K562 (cell line): ENCODE data around the gene SLC39A13. TPM values are rescaled to one million over a fixed set of nuclear protein-coding genes. Genes with fewer than 3 reads are reported as not detected.

Experiments
- ATAC-seq: fragments of 200-7000 bp; cut with Tn5 transposase; 3 replicates; pipeline ENCODE4 v1.9.1; 2020; ENCODE audit warnings: moderate library complexity
- BruUV-seq: library from RNA; stranded (reverse); fragments of 400-500 nt; replicated peaks from 2 replicates; lab custom pipeline; 2021; lab: Mats Ljungman, UMichigan
- CTCF ChIA-PET: fragments of 300-600 bp; formaldehyde crosslinking; extraction: SDS; loops from one replicate; lab custom pipeline; 2021; ENCODE audit warnings: low intra/inter-chr PET ratio; lab: Yijun Ruan, JAX
- POLR2A ChIA-PET: fragments of 300-600, 350-650 bp; sonication (Branson Sonifier 250); formaldehyde crosslinking; extraction: SDS; loops from one replicate; lab custom pipeline; 2021; ENCODE audit warnings: antibody characterized with exemption, inconsistent platforms; lab: Yijun Ruan, JAX
- DNase-seq, 4 experiments: peaks; one replicate each; pipeline versions ENCODE4 v3.0.0 to v3.0.0-alpha.2; 2011 to 2018; ENCODE audit warnings: low spot score in 3 of 4, mixed read lengths in 3 of 4; ENCODE audit errors: extremely low read depth in 1 of 4
- FAIRE-seq: peaks from 2 replicates; lab custom pipeline; 2011; peaks lifted over from hg19 to GRCh38; lab: Jason Lieb, UNC
- H2AFZ ChIP-seq: 2 replicates; pipeline ENCODE4 v1.6.0; 2011; ENCODE audit warnings: low read depth, low read length, control low read depth, inconsistent platforms
- H3K27ac ChIP-seq: fragments of 200-600 bp; 3 replicates; pipeline ENCODE4 v1.8.0; 2011; ENCODE audit warnings: low read depth, mild to moderate bottlenecking, control low read depth, inconsistent platforms, low read length, moderate library complexity, mixed read lengths; ENCODE audit errors: extremely low read depth
- H3K27me3 ChIP-seq, 2 experiments: fragments of 300-600 bp in 1 of 2; 2 replicates in 1 of 2; 3 replicates in 1 of 2; pipeline versions ENCODE4 v1.6.0 to v1.8.0; 2011; ENCODE audit warnings: inconsistent platforms in 2 of 2, low read length in 2 of 2, mild to moderate bottlenecking in 1 of 2, mixed read lengths in 1 of 2, moderate library complexity in 1 of 2; ENCODE audit not compliant: control insufficient read depth in 2 of 2, insufficient read depth in 2 of 2
- H3K36me3 ChIP-seq: fragments of 300-600 bp; 3 replicates; pipeline ENCODE4 v1.8.0; 2011; ENCODE audit warnings: mild to moderate bottlenecking, low read length, inconsistent platforms; ENCODE audit not compliant: control insufficient read depth, insufficient read depth
- H3K4me1 ChIP-seq, 2 experiments: fragments of 200-600 bp in 1 of 2; replicated peaks in 1 of 2; 2 replicates in 1 of 2; 3 replicates in 1 of 2; pipeline versions ENCODE4 v1.5.1 to v1.8.0; 2011; ENCODE audit warnings: inconsistent platforms in 2 of 2, low read length in 2 of 2, mild to moderate bottlenecking in 1 of 2, mixed read lengths in 1 of 2, moderate library complexity in 1 of 2; ENCODE audit not compliant: control insufficient read depth in 2 of 2, insufficient read depth in 2 of 2
- H3K4me2 ChIP-seq: 2 replicates; pipeline ENCODE4 v1.6.1; 2011; ENCODE audit warnings: low read length, control low read depth, inconsistent platforms, mixed read lengths; ENCODE audit not compliant: insufficient read depth
- H3K4me3 ChIP-seq: fragments of 200-600 bp; sonication (generic), shearing (Covaris generic); 2 replicates; pipeline ENCODE4 v1.5.1; 2016; ENCODE audit warnings: control low read depth, inconsistent platforms
- H3K79me2 ChIP-seq: fragments of 200-600 bp; 3 replicates; pipeline ENCODE4 v1.8.0; 2011; ENCODE audit warnings: low read length, inconsistent platforms; ENCODE audit not compliant: control insufficient read depth, insufficient read depth
- H3K9ac ChIP-seq, 2 experiments: 2 replicates each; pipeline versions ENCODE4 v1.6.0 to v1.6.1; 2011; ENCODE audit warnings: low read depth in 2 of 2, low read length in 2 of 2, control low read depth in 1 of 2, inconsistent platforms in 1 of 2, mild to moderate bottlenecking in 1 of 2, mixed read lengths in 1 of 2; ENCODE audit not compliant: insufficient read depth in 1 of 2
- H3K9me1 ChIP-seq: one replicate; pipeline ENCODE4 v1.6.0; 2011; ENCODE audit warnings: inconsistent platforms, mild to moderate bottlenecking, low read length, moderate library complexity; ENCODE audit not compliant: control insufficient read depth, insufficient read depth
- H3K9me3 ChIP-seq: replicated peaks from 2 replicates; pipeline ENCODE4 v1.5.1; 2011; ENCODE audit warnings: low read depth, low read length, inconsistent platforms; ENCODE audit not compliant: control insufficient read depth, insufficient read depth
- H4K20me1 ChIP-seq: replicated peaks from 2 replicates; pipeline ENCODE4 v1.6.1; 2011; ENCODE audit warnings: low read length, inconsistent platforms, mixed read lengths; ENCODE audit not compliant: control insufficient read depth, insufficient read depth
- E2F3 ChIP-seq: fragments of 250-450 bp; sonication (Bioruptor Pico); IDR thresholded peaks from 2 replicates; pipeline ENCODE4 v1.4.0; 2020; ENCODE audit warnings: mild to moderate bottlenecking
- FOXK2 ChIP-seq, 2 experiments: fragments of 450-650 bp; IDR thresholded peaks in 1 of 2; conservative IDR thresholded peaks in 1 of 2; 2 replicates each; pipeline ENCODE4 v1.6.1; 2016; ENCODE audit warnings: low read depth in 2 of 2, mild to moderate bottlenecking in 1 of 2
- HDAC6 ChIP-seq: IDR thresholded peaks from 2 replicates; pipeline ENCODE4 v1.6.1; 2012; ENCODE audit warnings: low read depth, mild to moderate bottlenecking, control low read depth, inconsistent platforms, low read length, moderate library complexity
- HMG20A ChIP-seq: fragments of 450-650 bp; formaldehyde crosslinking; conservative IDR thresholded peaks from 2 replicates; pipeline ENCODE4 v1.4.0; 2020; ENCODE audit warnings: mild to moderate bottlenecking, mixed read lengths
- KAT2B ChIP-seq: IDR thresholded peaks from one replicate; pipeline ENCODE4 v1.6.1; 2012; ENCODE audit warnings: low read depth, mild to moderate bottlenecking, control low read depth, inconsistent platforms, low read length, moderate library complexity
- NCOA1 ChIP-seq: fragments of 450-650 bp; IDR thresholded peaks from 2 replicates; pipeline ENCODE4 v1.6.1; 2016; ENCODE audit warnings: low read depth
- NR4A1 ChIP-seq, 2 experiments: fragments of 250-450 bp in 1 of 2; fragments of 450-650 bp in 1 of 2; sonication (Bioruptor Pico) in 1 of 2; IDR thresholded peaks; 2 replicates each; pipeline versions ENCODE4 v1.4.0 to v1.6.1; 2016 to 2020; ENCODE audit warnings: mild to moderate bottlenecking in 2 of 2, missing compliant biosample characterization in 1 of 2, missing genetic modification characterization in 1 of 2, moderate library complexity in 1 of 2
- PTTG1 ChIP-seq: fragments of 450-650 bp; IDR thresholded peaks from 2 replicates; pipeline ENCODE4 v1.6.1; 2016; ENCODE audit warnings: low read depth, mild to moderate bottlenecking, missing genetic modification characterization, missing compliant biosample characterization
- ZC3H11A ChIP-seq: IDR thresholded peaks from 2 replicates; pipeline ENCODE4 v1.6.1; 2012; ENCODE audit warnings: low read depth, low read length, improper control_type of control experiment
- WGBS: fragments of 100-300 bp; shearing (Covaris generic); methylation state at CpG from one replicate; pipeline ENCODE4 v1.1.6; 2016; ENCODE audit warnings: low coverage, mixed read lengths; ENCODE audit not compliant: insufficient coverage; ENCODE audit errors: missing lambda C conversion rate; 5-methylcytosine and 5-hydroxymethylcytosine counted together
- in situ Hi-C: fragments of 300-500 bp; cut with MboI; formaldehyde crosslinking; loops from 4 replicates; pipeline ENCODE4 v1.15.0; 2018; ENCODE audit warnings: inconsistent platforms, mixed read lengths
- intact Hi-C: fragments of 100-400 bp; cut with micrococcal nuclease; formaldehyde crosslinking; loops from 2 replicates; pipeline ENCODE4 v1.14.2; 2022
- polyA plus RNA-seq, 8 experiments: library from polyadenylated mRNA; depleted of rRNA in 4 of 8; stranded (reverse) in 5 of 8; unstranded in 3 of 8; fragments of >200 nt; fragmentation: Nextera tagmentation in 2 of 8; fragmentation: Illumina TruSeq in 1 of 8; extraction: Ambion mirVana in 2 of 8; extraction: Trizol in 1 of 8; gene quantifications; 2 replicates each; pipeline versions ENCODE4 v1.2.1 to v1.2.3, GENCODE V29; 2011 to 2014; ENCODE audit warnings: inconsistent platforms in 1 of 8, missing spikeins in 1 of 8
- total RNA-seq, 7 experiments: library from RNA; depleted of rRNA in 6 of 7; stranded (reverse); fragments of >200 nt in 6 of 7; fragmentation: Illumina TruSeq in 2 of 7; extraction: Trizol in 2 of 7; gene quantifications; 2 replicates each; pipeline versions ENCODE4 v1.2.1 to v1.2.3, GENCODE V29; 2011 to 2021; ENCODE audit warnings: low replicate concordance in 1 of 7
- TF ChIP-seq, protein P1 (sequence below), 2 experiments: fragments of 200-800 bp in 1 of 2; sonication (Bioruptor generic) in 1 of 2; sonication (generic) in 1 of 2; formaldehyde crosslinking in 1 of 2; IDR thresholded peaks in 1 of 2; conservative IDR thresholded peaks in 1 of 2; 2 replicates each; pipeline versions ENCODE4 v1.5.0 to v1.6.1; 2016 to 2020; ENCODE audit warnings: missing compliant biosample characterization in 1 of 2, missing genetic modification characterization in 1 of 2, missing genetic modification reagents in 1 of 2
- TF ChIP-seq, protein P2 (sequence below): sonication (generic); formaldehyde crosslinking; IDR thresholded peaks from 2 replicates; pipeline ENCODE4 v1.5.0; 2020; ENCODE audit warnings: missing genetic modification reagents
- TF ChIP-seq, protein P3 (sequence below): sonication (generic); formaldehyde crosslinking; IDR thresholded peaks from 2 replicates; pipeline ENCODE4 v1.4.0; 2020; ENCODE audit warnings: mild to moderate bottlenecking, missing genetic modification reagents

Gene SLC39A13
- total and polyA plus RNA-seq, 9 of the 15 experiments (the other 6 are each of a cell fraction or from before 2014, with no cell fraction given): 0.17 to 15.9 (median 3.2) TPM

DNA sequence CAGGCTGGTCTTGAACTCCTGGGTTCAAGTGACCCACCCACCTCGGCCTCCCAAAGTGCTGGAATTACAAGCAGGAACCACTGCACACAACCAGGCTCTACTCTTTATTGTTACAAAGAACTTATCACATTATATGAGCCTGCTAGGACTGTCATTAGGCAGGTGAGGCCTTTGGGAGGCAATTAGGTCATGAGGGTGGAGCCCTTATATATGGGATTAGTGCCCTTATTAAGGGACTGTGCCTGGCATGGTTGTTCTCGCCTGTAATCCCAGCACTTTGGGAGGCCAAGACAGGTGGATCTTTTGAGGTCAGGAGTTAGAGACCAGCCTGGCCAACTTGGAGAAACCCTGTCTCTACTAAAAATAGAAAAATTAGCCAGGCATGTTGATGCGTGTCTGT, 28.3 kb downstream of the SLC39A13 start:
- Histone ChIP-seq H3K79me2 (no peaks in the 10 kb centered on the region), H3K4me3 (no peak overlapping the region), H3K9ac (no peak overlapping the region), H3K27ac (no peak overlapping the region), H3K27me3 (no peaks in the 10 kb centered on the region), H3K9me3 (no peaks in the 10 kb centered on the region), H3K9me1 (no peaks in the 10 kb centered on the region), H3K4me1 (peaks cover 0 to 9% of the 10 kb centered on the region in 2 experiments; a peak in 1 of 5 replicates), H2AFZ (no peak overlapping the region), H3K36me3 (no peaks in the 10 kb centered on the region), H3K4me2 (no peak overlapping the region), H4K20me1 (no peaks in the 10 kb centered on the region)
- TF ChIP-seq, protein P1, sequence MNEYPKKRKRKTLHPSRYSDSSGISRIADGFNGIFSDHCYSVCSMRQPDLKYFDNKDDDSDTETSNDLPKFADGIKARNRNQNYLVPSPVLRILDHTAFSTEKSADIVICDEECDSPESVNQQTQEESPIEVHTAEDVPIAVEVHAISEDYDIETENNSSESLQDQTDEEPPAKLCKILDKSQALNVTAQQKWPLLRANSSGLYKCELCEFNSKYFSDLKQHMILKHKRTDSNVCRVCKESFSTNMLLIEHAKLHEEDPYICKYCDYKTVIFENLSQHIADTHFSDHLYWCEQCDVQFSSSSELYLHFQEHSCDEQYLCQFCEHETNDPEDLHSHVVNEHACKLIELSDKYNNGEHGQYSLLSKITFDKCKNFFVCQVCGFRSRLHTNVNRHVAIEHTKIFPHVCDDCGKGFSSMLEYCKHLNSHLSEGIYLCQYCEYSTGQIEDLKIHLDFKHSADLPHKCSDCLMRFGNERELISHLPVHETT (CRISPR knock-in tag; conservative IDR thresholded peaks at IDR 0.05 in 1 of 2, IDR thresholded peaks at IDR 0.05 in 1 of 2): no peak
- TF ChIP-seq NCOA1: no peak
- TF ChIP-seq E2F3 (CRISPR knock-in tag): no peak
- TF ChIP-seq HMG20A (CRISPR knock-in tag): no peak
- TF ChIP-seq ZC3H11A: no peak
- no peak for TF ChIP-seq PTTG1 (tag)
- no peak for TF ChIP-seq HDAC6
- TF ChIP-seq, protein P2, sequence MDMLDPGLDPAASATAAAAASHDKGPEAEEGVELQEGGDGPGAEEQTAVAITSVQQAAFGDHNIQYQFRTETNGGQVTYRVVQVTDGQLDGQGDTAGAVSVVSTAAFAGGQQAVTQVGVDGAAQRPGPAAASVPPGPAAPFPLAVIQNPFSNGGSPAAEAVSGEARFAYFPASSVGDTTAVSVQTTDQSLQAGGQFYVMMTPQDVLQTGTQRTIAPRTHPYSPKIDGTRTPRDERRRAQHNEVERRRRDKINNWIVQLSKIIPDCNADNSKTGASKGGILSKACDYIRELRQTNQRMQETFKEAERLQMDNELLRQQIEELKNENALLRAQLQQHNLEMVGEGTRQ: no peak
- TF ChIP-seq, protein P3, sequence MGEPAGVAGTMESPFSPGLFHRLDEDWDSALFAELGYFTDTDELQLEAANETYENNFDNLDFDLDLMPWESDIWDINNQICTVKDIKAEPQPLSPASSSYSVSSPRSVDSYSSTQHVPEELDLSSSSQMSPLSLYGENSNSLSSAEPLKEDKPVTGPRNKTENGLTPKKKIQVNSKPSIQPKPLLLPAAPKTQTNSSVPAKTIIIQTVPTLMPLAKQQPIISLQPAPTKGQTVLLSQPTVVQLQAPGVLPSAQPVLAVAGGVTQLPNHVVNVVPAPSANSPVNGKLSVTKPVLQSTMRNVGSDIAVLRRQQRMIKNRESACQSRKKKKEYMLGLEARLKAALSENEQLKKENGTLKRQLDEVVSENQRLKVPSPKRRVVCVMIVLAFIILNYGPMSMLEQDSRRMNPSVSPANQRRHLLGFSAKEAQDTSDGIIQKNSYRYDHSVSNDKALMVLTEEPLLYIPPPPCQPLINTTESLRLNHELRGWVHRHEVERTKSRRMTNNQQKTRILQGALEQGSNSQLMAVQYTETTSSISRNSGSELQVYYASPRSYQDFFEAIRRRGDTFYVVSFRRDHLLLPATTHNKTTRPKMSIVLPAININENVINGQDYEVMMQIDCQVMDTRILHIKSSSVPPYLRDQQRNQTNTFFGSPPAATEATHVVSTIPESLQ (CRISPR knock-in tag): no peak
- no peak for TF ChIP-seq NR4A1 (CRISPR knock-in tag; IDR thresholded peaks at IDR 0.05)
- no peak for TF ChIP-seq NR4A1 (tag; IDR thresholded peaks at IDR 0.05)
- TF ChIP-seq FOXK2 (conservative IDR thresholded peaks at IDR 0.05 in 1 of 2, IDR thresholded peaks at IDR 0.05 in 1 of 2; ENCODE audit: low read depth in 2 of 2): no peak
- no peak for TF ChIP-seq KAT2B
- BruUV-seq: no TSS peak
- DNase-seq: no peak
- ChIA-PET CTCF (no interaction called here), POLR2A (no interaction called here)
- FAIRE-seq: no peak
- in situ Hi-C loops: no loop called here
- no peak for ATAC-seq
- 62% methylated on average over 3 of the region's 3 CpGs for WGBS
- intact Hi-C loops: no loop called here
